ENCODE measurements around the gene HAGHL. TPM values are rescaled to one million over a fixed set of nuclear protein-coding genes. Genes with fewer than 3 reads are reported as not detected.

The HAGHL gene
- total RNA-seq, 2 donors from 2014 or later = 7.7 to 10.1 TPM

DNA sequence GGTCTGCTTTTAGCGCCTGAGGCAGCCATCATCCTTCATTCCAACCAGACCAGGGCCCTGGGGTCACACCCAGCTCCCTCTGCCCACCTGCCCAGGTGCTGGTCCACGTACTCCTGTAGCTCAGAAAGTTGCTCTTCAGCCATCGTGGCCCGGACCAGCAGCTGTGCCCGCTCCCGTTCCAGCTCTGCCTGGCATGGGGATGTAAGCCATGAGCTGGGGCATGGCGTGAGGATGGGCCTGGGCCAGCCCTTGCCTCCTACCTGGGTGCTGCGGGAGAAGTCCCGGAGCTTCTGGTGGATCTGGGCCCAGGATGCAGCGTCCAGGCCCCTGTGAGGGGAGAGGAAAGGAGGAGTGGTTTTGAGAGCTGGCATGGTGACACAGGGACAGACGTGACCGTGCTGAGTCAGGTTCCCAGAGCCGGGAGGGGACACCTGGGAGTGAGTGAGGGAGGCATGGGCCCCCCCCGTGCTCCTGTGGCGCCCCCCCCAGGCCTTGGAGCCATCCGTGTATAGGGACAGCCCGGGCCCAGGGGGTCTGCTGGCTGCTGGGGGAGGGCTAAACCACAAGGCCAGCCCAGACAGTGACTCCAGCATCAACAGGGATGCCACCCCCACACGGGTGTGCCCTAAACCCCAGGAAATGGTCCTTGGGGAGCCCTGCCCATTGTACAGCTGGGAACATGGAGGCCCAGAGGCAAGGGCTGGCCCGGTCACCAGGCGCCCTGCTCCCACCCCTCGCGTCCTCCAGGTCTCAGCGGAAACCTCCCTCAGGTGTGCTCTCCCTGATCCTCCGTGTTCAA is 3.9 kb upstream of the HAGHL start:
- 85% methylated on average over 24 of the region's 24 CpGs for WGBS

DNA sequence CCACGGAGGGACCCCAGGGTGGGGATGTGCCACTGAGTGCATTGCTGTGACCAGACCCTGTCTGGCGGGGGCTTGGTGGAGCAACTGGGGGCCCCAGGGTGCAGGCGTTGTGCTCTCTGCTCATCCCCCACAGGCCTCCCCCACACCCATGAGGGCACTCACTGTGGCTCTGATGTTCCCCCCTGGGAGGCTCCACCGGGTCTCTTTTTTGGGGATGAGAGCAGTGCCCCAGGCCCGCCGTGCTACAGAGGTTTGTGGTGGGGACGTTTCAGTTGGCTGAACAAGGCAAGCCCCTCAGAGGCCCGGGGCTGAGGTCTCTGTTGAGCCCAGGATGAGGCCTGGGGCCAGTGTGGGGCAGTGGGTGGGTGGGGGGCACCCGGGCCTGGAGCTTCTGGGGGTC is 3.2 kb upstream of the HAGHL start:
- 83% methylated on average over 9 of the region's 9 CpGs for WGBS
- TF ChIP-seq, protein P1, sequence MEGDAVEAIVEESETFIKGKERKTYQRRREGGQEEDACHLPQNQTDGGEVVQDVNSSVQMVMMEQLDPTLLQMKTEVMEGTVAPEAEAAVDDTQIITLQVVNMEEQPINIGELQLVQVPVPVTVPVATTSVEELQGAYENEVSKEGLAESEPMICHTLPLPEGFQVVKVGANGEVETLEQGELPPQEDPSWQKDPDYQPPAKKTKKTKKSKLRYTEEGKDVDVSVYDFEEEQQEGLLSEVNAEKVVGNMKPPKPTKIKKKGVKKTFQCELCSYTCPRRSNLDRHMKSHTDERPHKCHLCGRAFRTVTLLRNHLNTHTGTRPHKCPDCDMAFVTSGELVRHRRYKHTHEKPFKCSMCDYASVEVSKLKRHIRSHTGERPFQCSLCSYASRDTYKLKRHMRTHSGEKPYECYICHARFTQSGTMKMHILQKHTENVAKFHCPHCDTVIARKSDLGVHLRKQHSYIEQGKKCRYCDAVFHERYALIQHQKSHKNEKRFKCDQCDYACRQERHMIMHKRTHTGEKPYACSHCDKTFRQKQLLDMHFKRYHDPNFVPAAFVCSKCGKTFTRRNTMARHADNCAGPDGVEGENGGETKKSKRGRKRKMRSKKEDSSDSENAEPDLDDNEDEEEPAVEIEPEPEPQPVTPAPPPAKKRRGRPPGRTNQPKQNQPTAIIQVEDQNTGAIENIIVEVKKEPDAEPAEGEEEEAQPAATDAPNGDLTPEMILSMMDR (IDR thresholded peaks at IDR 0.05) = no peak
- TF ChIP-seq POLR2A (IDR thresholded peaks at IDR 0.05) = no peak
- no peak for TF ChIP-seq POLR2AphosphoS5 (IDR thresholded peaks at IDR 0.05)
- peaks cover 32% of the 10 kb centered on the region for H3K4me1 ChIP-seq (replicated peaks)

More for the DNA sequence above, 3.9 kb upstream of the HAGHL start:
- no peak overlapping the region for H3K4me3 ChIP-seq
- intact Hi-C loops (cut with DNase I) = no loop called here
- no peaks in the 10 kb centered on the region for H3K36me3 ChIP-seq
- TF ChIP-seq, protein P1 (IDR thresholded peaks at IDR 0.05) = no peak
- TF ChIP-seq POLR2AphosphoS5 (IDR thresholded peaks at IDR 0.05) (no peak), POLR2A (IDR thresholded peaks at IDR 0.05) (no peak)
- peaks cover 25% of the 10 kb centered on the region for H3K4me1 ChIP-seq (replicated peaks)
- DNase-seq (ENCODE audit: low spot score) = no peak
- no peaks in the 10 kb centered on the region for H3K9me3 ChIP-seq
- H3K27me3 ChIP-seq (replicated peaks; ENCODE audit: insufficient read depth) = no peaks in the 10 kb centered on the region
- H3K27ac ChIP-seq = no peak overlapping the region

DNA sequence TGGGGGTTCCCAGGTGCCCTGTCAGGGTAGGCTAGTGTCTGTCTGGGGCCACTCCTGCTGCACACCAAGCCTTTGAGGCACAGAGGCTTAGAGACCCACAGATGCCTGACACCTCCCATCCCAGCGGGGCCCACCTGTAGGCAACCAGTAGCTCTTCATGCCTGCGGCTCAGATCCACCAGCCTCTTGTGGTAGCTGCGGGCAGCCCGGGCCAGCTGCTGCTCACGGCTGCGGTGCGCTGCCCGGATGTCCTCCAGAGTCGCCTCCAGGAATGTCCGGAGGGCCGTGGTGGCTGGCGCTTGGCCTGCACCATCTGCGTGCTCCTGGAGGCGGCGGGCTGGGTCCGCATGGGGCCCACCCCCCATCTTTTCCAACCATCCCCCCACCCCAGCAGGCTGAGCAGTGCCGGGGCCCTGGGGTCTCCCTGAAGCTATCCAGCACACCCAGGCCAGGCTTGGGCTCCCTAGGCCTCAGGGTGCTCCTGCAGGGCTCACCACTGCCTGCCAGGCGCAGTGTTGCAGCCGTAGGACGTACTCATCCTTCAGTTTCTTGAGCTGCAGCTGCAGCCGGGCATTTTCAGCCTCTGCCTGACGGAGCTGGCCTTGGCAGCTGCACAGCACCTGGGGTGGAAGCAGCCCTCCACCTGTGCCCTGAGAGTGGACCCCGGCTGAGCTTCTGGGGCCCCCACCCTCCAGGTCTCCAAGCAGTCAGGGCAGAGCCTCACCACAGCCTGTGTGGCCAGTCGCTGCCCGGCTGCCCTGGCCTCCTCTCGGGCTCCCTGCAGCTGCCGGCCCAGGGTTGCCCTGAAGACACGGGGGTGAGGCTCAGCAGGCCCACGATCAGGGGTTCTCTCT is 2.5 kb upstream of the HAGHL start:
- Histone ChIP-seq H3K4me1 (replicated peaks) (peaks cover 33% of the 10 kb centered on the region), H3K4me3 (no peak overlapping the region), H3K27me3 (replicated peaks; ENCODE audit: insufficient read depth) (no peaks in the 10 kb centered on the region), H3K27ac (no peak overlapping the region), H3K9me3 (no peaks in the 10 kb centered on the region), H3K36me3 (no peaks in the 10 kb centered on the region)
- 82% methylated on average over 24 of the region's 29 CpGs for WGBS
- intact Hi-C loops (cut with DNase I) = no loop called here
- TF ChIP-seq, protein P1 (IDR thresholded peaks at IDR 0.05) = no peak
- TF ChIP-seq POLR2AphosphoS5 (IDR thresholded peaks at IDR 0.05) (no peak), POLR2A (IDR thresholded peaks at IDR 0.05) (no peak)
- DNase-seq (ENCODE audit: low spot score) = no peak

More for the DNA sequence above, 3.2 kb upstream of the HAGHL start:
- no peaks in the 10 kb centered on the region for H3K9me3 ChIP-seq
- no peaks in the 10 kb centered on the region for H3K36me3 ChIP-seq
- H3K27me3 ChIP-seq (replicated peaks; ENCODE audit: insufficient read depth) = no peaks in the 10 kb centered on the region
- DNase-seq (ENCODE audit: low spot score) = no peak
- H3K27ac ChIP-seq = no peak overlapping the region
- intact Hi-C loops (cut with DNase I) = no loop called here
- H3K4me3 ChIP-seq = no peak overlapping the region

DNA sequence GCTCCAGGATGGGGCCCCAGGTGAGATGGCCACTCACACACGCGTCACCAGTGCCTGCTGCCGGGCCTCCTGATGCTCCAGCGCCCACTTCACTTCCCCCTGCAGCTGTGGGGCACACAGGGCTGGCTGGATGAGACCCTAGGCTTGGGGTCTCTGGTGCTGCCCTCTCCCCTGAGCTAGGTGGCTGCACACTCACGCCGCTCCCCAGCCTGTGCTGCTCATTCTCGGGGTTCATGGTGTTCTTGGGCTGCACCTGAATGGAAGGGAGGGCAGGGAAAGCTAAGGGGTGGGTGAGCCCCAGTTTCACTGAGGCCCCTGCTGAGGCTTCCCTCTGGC is 1.9 kb upstream of the HAGHL start:
- WGBS = no CpG with 5 or more reads among the region's 7 CpGs
- intact Hi-C loops (cut with DNase I) = no loop called here
- Histone ChIP-seq H3K36me3 (no peaks in the 10 kb centered on the region), H3K27ac (no peak overlapping the region), H3K4me3 (no peak overlapping the region), H3K27me3 (replicated peaks; ENCODE audit: insufficient read depth) (no peaks in the 10 kb centered on the region), H3K4me1 (replicated peaks) (peaks cover 30% of the 10 kb centered on the region), H3K9me3 (no peaks in the 10 kb centered on the region)
- DNase-seq (ENCODE audit: low spot score) = no peak
- TF ChIP-seq, protein P1 (IDR thresholded peaks at IDR 0.05) = no peak
- TF ChIP-seq POLR2AphosphoS5 (IDR thresholded peaks at IDR 0.05) (no peak), POLR2A (IDR thresholded peaks at IDR 0.05) (no peak)

All from prostate gland (tissue), 2 donors.